ENCODE data around the gene PROM1. TPM values are rescaled to one million over a fixed set of nuclear protein-coding genes. Genes with fewer than 3 reads are reported as not detected.

The PROM1 gene
- total RNA-seq, 2 experiments from 2014 or later, result not detected

Other genes with a start within 250 kb of the PROM1 start
- gene FGFBP1, start 145.3 kb downstream of the PROM1 start, total RNA-seq (2014; rRNA removed; shearing (Covaris generic)), result not detected in 2 replicates
- not detected in 2 replicates for gene FGFBP1, start 145.3 kb downstream of the PROM1 start, total RNA-seq (2022)
- not detected in 2 replicates for gene FGFBP2, start 120.8 kb downstream of the PROM1 start, total RNA-seq (2014; rRNA removed; shearing (Covaris generic))
- gene FGFBP2, start 120.8 kb downstream of the PROM1 start, total RNA-seq (2022), result not detected in 2 replicates
- 23.2 and 34.3 TPM in 2 replicates for gene TAPT1, start 142.4 kb upstream of the PROM1 start, total RNA-seq (2014; rRNA removed; shearing (Covaris generic))
- 66.6 and 94.1 TPM in 2 replicates for gene TAPT1, start 142.4 kb upstream of the PROM1 start, total RNA-seq (2022)

Measured in OCI-LY7 (cell line).